Urinary bladder (tissue), 4 donors: ENCODE measurements around the gene SNTG2. TPM values are rescaled to one million over a fixed set of nuclear protein-coding genes. Genes with fewer than 3 reads are reported as not detected.

Experiments
- DNase-seq: peaks from one replicate; pipeline ENCODE4 v3.0.0-alpha.2; 2015; ENCODE audit errors: extremely low spot score
- H3K27ac ChIP-seq: one replicate; pipeline ENCODE4 v1.5.1; 2013; ENCODE audit warnings: low read depth, mild to moderate bottlenecking, moderate library complexity
- H3K36me3 ChIP-seq: one replicate; pipeline ENCODE4 v1.6.1; 2013; ENCODE audit warnings: mild to moderate bottlenecking, moderate library complexity; ENCODE audit not compliant: insufficient read depth
- H3K4me1 ChIP-seq: one replicate; pipeline ENCODE4 v1.6.1; 2013; ENCODE audit warnings: mild to moderate bottlenecking, moderate library complexity; ENCODE audit not compliant: insufficient read depth
- H3K4me3 ChIP-seq: one replicate; pipeline ENCODE4 v1.5.1; 2013; ENCODE audit warnings: low read depth, low read length
- WGBS: extraction: QIAGEN DNeasy Blood & Tissue Kit; methylation state at CpG from one replicate; pipeline ENCODE4 v1.1.7; 2013; 5-methylcytosine and 5-hydroxymethylcytosine counted together
- polyA plus RNA-seq: library from polyadenylated mRNA; stranded (reverse); fragments of 200-250 nt; gene quantifications from one replicate; pipeline ENCODE4 v1.2.3, GENCODE V29; 2013
- total RNA-seq: library from RNA; depleted of rRNA; stranded (reverse); fragments of >200 nt; gene quantifications from one replicate; pipeline ENCODE4 v1.2.3, GENCODE V29; 2014
- donor health status: healthy with polysubstance abuse.
- donor health status: healthy.

Gene SNTG2
- total and polyA plus RNA-seq, 2 donors = 0.69 to 1.6 TPM

DNA sequence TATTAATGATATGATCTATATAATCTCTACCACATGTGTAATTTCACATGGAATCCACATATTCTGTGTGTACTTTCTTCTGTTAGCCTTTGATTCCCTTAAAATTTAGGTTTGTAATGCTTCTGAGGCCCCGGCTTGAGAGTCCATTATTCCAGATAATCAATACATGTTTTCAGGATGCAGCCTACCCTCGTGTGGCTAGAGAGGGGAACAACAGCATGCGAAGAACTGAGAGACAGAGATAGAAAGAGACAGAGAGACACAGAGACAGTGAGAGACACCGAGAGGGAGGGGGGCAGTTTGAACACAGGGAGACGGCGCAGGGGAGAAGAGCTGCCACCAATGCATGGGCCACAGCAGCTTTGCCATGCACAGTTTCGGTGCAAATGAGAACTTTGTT, 185.4 kb downstream of the SNTG2 start:
- H3K4me3 ChIP-seq = no peak overlapping the region
- no peaks in the 10 kb centered on the region for H3K36me3 ChIP-seq
- no peak overlapping the region for H3K27ac ChIP-seq
- DNase-seq = no peak
- 52% methylated on average over 7 of the region's 7 CpGs for WGBS
- H3K4me1 ChIP-seq = no peaks in the 10 kb centered on the region

DNA sequence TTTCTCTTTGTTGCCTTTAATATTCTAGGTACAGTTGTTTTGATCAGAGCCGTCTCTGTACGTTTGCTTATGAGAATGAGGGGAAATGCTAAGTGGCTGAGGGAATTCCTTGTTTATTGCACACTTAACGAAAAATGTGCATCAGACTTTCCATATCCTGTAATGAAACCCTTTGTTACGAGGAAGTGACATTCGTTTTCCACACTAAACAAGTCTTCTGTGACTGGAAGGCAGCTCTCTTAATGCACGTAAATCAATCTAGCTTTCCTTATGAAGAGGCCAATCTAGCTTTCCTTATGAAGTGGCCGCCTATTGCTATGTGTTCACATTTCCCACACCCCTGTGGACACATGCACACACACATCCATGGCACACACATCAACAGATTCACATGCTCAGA, 186.2 kb downstream of the SNTG2 start:
- no peak overlapping the region for H3K27ac ChIP-seq
- H3K4me3 ChIP-seq = no peak overlapping the region
- no peak for DNase-seq
- WGBS = 22% methylated on average over 7 of the region's 7 CpGs
- H3K36me3 ChIP-seq = no peaks in the 10 kb centered on the region
- H3K4me1 ChIP-seq = no peaks in the 10 kb centered on the region

DNA sequence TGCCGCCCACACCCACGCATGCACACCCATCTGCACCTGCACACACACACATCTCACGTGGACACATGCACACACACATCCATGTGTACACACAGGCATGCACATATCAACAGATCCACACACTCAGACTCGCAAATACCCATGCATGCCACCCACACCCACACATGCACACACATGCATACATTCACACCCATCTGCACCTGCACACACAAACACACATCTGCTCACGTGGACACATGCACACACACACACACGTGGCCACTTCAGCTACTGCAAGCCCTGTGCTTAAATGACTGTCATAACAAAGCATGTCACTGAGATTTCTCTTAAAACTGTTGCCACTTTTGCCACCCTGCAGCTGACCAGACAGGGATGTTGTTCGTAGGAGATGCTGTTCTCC, 186.6 kb downstream of the SNTG2 start:
- no peak overlapping the region for H3K27ac ChIP-seq
- H3K4me3 ChIP-seq = no peak overlapping the region
- 76% methylated on average over 7 of the region's 7 CpGs for WGBS
- DNase-seq = no peak
- no peaks in the 10 kb centered on the region for H3K4me1 ChIP-seq
- H3K36me3 ChIP-seq = no peaks in the 10 kb centered on the region

DNA sequence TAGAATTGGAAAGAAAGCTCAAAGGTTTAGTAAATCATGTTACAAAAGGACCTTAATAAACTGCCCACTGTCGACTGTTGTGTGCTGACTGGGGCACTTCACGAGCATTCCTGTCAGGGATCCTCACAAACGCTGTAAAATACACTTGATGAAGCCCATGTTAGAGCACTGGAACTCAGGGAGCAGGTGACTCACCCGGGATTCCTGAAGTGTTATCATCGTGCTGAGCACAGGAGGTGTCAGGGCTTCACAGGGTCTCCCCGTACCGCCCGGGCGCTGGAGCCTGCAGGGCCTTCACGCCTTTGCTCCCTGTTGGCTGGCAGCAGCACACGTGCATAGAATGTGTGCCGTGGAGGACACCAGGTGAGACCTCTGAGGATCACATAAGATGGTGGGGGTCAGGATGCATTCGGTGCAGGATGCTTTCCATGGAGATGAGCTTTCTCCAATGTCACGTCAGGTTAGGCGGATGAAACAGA, 187.3 kb downstream of the SNTG2 start:
- H3K4me1 ChIP-seq = no peaks in the 10 kb centered on the region
- no peak overlapping the region for H3K4me3 ChIP-seq
- 68% methylated on average over 15 of the region's 15 CpGs for WGBS
- H3K27ac ChIP-seq = no peak overlapping the region
- H3K36me3 ChIP-seq = no peaks in the 10 kb centered on the region
- no peak for DNase-seq

DNA sequence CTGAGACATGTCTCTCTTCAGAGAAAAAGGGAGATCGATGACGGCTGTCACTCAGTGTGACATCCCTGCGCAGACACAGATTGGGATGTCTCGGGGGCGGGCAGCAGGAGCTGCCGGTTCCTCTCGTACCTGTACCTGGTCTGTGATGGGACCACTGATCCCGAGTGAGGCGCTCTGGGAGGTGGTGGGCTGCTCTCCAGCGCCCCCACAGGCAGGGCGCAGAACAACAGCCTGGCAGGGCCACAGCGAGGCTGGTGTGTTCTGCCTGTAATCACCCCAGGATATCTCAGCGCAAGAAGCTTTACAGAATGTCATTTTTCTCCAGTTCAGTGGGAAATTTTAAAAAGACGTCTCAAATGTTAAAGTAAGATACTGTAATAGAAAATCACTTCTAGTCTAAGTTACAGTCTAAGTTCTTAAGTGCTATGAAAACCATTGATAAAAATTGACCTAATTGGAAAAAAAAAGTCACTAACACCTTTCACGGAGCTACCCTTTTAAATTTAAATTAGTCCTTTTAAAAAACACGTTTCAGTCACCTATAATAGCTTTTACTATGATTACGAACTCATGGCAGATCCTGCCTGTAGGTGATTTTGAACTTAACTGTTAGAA, 189.8 kb downstream of the SNTG2 start:
- Histone ChIP-seq H3K27ac (no peak overlapping the region), H3K4me1 (no peaks in the 10 kb centered on the region)
- 28% methylated on average over 17 of the region's 17 CpGs for WGBS

DNA sequence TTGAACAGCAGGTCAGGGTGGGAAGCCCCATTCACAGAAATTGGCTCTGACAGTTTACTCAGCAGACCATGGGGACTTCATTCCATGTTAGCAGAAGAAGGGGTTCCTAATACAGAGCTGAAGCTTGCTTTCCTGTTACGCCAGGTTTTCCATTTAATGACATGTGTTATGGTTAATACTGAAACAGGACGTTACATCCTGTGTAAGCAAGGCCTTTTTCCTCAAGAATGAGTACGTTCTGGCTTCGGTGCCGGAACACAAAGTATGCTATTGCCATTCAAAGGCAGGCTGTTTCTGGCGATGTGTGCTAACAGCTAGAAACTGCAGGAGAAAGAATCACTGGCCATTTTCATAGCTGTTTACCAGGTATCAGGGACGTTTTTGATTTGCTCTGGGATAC, 190.4 kb downstream of the SNTG2 start:
- Histone ChIP-seq H3K4me1 (no peaks in the 10 kb centered on the region), H3K27ac (no peak overlapping the region), H3K4me3 (no peak overlapping the region), H3K36me3 (no peaks in the 10 kb centered on the region)
- WGBS = 72% methylated on average over 7 of the region's 7 CpGs
- no peak for DNase-seq

More for the DNA sequence above, 189.8 kb downstream of the SNTG2 start:
- DNase-seq = no peak
- no peak overlapping the region for H3K4me3 ChIP-seq
- H3K36me3 ChIP-seq = no peaks in the 10 kb centered on the region

DNA sequence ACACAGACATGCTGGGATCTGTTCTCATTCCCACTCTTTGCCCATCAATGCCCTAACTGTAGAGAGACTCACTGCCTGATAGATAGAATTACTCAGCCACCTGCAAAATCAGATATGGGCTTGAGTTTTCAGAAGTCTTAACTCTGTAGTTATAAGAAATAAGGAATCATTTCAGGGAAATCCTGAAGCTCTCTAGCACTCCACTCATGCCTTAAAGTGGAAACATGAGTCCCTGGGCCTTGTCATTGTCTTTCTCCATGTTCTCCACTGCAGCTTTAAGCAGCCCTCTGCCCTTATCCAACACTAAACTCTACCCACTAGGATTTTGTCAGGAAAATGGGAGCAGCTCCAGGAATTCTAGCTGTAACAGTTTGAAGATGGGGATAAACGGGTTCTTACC, 192.5 kb downstream of the SNTG2 start:
- DNase-seq = no peak
- no peaks in the 10 kb centered on the region for H3K4me1 ChIP-seq
- H3K4me3 ChIP-seq = no peak overlapping the region
- H3K27ac ChIP-seq = no peak overlapping the region
- WGBS = 71% methylated on average over 1 of the region's 1 CpG
- no peaks in the 10 kb centered on the region for H3K36me3 ChIP-seq

DNA sequence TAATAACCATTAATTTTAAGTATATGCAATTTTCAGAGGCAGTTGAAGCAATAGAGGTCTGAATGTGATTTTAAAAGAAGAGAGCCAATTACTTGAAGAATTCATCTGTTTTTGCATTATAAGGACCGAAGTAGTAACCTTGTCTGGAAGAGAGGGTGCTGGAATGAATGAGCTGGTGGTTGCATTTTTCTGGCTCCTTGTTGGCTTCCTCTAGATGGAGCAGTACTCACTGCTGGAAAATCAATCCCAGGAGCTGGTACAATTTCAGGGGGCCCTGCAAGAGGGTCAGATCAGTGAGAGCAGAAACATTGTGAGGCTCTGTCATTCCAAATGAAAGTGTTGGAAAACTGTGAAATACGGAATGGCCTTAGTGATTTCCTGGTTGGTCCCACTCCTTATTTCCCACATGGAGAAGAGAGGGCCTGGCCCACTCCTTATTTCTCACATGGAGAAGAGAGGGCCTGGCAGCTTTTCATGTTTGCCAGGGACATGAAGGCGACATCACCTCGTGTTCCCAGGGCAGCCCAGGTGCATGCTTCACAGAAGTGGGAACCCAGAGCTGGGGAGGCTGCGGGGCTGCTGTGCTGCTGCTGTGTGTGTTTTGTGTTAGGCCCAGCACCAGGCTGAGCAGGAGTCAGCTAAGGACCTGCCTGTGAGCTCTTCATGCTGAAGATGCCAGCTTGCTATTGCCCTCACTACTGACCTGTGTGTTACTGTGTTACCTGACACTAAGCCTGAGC, 197.4 kb downstream of the SNTG2 start:
- Histone ChIP-seq H3K4me1 (no peaks in the 10 kb centered on the region), H3K4me3 (no peak overlapping the region), H3K27ac (no peak overlapping the region), H3K36me3 (no peaks in the 10 kb centered on the region)
- WGBS = 49% methylated on average over 5 of the region's 5 CpGs
- DNase-seq = no peak

DNA sequence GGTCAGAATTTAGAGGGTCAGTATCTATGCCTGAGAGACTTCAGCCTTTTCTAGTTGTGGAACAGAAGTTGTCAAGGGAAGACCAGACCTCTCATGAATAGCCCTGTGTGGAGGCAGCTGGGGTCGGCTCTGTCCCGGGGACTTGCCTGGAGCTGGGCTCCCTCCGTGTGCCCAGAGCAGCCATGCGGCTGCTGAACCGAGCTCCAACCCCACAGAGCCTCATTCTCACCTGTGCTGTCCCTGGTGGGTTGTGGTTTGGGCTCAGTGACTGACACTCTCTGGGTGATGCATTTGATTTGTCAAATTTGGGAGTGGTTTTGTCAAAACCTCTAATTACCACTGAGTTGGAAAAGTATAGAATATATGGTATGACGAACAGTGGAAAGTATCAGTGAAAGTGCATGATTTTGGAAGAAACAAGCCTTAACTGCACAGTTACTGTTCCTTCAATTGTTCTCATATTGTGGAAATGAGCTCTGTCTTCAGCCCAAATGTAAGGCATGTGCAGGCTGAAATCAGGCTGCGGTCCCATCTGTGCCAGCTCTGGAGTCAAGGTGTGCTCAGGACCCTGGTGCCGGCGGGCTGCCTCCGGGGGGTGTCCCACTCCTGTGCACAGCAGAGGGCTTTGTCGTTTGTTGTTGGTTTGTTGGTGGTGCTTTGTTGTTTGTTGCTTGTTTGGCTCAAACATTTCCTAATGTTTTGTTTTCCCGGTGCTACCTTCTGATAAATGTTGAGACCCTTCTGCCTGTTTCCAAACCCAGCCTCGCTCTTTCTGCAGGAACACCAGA, 200.3 kb downstream of the SNTG2 start:
- WGBS = 62% methylated on average over 13 of the region's 13 CpGs
- Histone ChIP-seq H3K36me3 (no peaks in the 10 kb centered on the region), H3K4me3 (no peak overlapping the region), H3K27ac (no peak overlapping the region), H3K4me1 (no peaks in the 10 kb centered on the region)
- DNase-seq = no peak

DNA sequence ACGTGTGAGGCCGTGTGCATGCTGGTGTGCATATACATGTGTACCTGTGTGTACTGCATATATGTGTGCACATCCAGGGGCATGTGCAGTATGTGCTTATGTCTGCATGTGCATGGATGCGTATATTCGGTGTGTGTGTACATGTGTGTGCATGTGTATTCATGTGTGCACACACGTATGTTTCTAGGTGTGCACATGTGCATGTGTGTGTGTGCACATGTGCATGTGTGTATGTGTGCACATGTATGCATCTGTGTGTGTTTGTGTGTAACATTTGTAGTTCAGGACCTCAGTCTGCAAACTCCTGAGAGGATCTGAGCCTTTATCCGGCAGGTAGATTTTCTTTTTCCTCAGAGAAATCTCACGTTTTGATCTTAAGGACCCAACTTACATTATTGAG, 201.7 kb downstream of the SNTG2 start:
- DNase-seq = no peak
- 82% methylated on average over 7 of the region's 7 CpGs for WGBS
- Histone ChIP-seq H3K4me3 (no peak overlapping the region), H3K36me3 (no peaks in the 10 kb centered on the region), H3K27ac (no peak overlapping the region), H3K4me1 (no peaks in the 10 kb centered on the region)

DNA sequence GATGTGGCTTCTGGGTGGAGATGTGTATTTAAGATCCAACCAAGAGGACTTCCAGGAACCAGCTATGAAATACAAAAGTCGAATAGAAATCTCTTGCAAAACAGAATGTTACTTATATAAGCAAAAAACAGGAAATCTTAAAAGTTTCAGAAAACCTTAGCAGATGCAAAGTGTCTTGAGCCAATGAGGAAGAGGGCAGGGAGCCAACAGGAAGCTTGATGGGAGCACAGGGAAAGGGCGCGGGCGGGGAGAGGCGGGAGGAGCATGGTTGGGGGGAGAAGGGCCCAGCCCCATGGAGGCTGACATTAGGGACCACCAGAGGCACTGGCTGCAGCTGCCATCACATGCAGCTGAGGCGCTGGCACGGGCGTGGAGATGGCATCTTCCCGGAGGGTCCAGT, 203.3 kb downstream of the SNTG2 start:
- Histone ChIP-seq H3K36me3 (no peaks in the 10 kb centered on the region), H3K4me3 (no peak overlapping the region), H3K27ac (no peak overlapping the region), H3K4me1 (no peaks in the 10 kb centered on the region)
- 42% methylated on average over 9 of the region's 9 CpGs for WGBS
- DNase-seq = no peak

DNA sequence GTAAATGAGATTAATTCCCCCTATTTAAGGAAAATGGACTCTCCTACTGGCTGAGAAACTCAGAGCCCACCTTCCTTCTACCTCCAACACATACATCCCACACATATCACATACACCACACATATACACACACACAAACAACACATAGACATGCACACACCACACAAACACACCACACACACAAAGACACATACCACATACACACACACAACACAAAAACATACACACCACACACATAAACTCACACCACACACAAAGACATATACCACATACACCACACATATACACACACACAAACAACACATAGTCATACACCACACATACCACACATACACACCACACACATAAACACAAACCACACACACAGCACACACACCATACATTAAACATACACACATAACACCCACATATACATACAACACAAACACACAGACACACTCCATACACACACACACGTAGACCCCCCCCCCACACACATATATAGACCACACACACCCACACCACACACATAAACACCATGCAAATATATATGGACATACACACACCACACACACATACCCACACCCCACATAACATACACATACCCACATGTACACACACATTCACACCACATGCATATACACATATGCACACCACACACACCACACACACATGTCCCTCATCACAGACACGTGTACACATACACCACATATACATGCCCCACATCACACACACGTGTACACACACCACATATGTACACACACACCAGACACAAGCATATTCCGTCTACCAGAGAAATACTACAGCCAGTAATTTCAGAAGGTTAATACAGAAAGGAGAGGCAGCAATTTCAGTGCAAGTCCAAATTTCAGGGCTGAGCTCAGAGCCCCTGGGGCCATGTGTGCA, 204.3 kb downstream of the SNTG2 start:
- no peak overlapping the region for H3K27ac ChIP-seq
- WGBS = 86% methylated on average over 4 of the region's 4 CpGs
- no peak for DNase-seq
- H3K4me3 ChIP-seq = no peak overlapping the region
- H3K36me3 ChIP-seq = no peaks in the 10 kb centered on the region
- no peaks in the 10 kb centered on the region for H3K4me1 ChIP-seq

DNA sequence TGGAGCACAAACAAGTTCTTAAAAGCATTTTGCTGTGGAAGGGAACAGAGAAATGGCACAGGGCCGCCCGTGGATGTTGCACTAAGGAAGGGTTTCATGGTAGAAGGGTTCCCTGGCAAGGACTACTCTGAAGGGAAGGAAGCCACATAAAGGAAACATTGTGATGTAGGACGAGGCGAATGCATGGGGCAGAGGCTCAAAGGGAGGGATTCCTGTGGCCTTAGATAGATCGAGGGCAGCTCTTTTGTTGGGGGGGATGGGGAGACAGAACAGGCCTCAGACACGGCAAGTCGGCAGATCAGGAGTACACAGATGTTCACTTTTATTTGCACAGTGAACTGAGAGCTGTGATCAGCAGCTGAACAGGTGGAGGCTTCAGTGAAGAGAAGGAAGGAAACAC, 205.4 kb downstream of the SNTG2 start:
- no peaks in the 10 kb centered on the region for H3K4me1 ChIP-seq
- 68% methylated on average over 7 of the region's 7 CpGs for WGBS
- no peaks in the 10 kb centered on the region for H3K36me3 ChIP-seq
- H3K27ac ChIP-seq = no peak overlapping the region
- no peak overlapping the region for H3K4me3 ChIP-seq
- DNase-seq = no peak
